GM18508 (cell line): ENCODE results near the gene TAX1BP3.
A peak's percentile ranks its signal among the peaks of the same experiment; 100 is the strongest.

ENCODE experiments used
- ATAC-seq: cut with Tn5 transposase; IDR thresholded peaks from one replicate; pipeline ENCODE4 v1.9.1; 2021; ENCODE audit warnings: moderate number of reproducible peaks; ENCODE audit not compliant: insufficient read depth, unreplicated experiment

TAX1BP3 gene

DNA sequence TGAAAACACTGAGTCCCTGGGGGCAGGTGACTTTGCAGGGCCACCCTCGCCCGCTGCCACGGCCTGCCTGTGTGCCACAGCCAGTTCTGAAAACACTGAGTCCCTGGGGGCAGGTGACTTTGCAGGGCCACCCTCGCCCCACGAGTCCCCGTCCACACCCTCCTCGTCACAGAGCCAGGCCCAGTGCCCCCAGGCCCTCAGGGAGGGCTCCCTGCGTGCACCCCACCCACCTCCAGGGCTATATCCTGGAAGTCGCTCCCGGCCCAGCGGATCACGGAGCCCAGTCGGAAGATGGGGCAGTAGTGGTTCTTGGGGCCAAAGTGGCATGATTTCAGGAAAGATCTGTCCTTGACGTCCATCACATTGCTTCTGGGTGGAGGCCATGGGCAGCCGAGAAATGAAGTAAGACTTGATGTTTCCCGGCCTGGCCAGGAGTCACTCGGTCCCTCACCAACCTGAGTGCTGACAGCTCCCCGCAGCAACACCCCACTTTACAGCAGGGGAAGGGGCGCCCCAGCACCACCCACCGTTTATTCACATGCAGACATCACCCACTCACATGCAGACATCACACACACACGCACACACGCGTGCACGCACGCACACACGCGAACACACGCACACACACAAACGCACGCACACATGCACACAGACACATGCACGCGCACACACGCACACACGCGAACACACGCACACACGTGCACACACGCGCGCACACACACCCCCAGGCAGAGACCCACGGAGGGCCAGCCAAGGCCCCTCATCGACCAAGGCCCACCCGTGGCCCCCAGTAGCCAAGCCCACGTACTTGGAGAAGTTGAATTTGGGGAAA, 21.1 kb upstream of the TAX1BP3 start:
- no peak for ATAC-seq

GRCh38 chr17:3688852-3689261, 20.5 kb upstream of the TAX1BP3 start:
- ATAC-seq: no peak

- no peak for ATAC-seq
Observed at GRCh38 chr17:3688027-3688553, 19.7 kb upstream of the TAX1BP3 start.

DNA sequence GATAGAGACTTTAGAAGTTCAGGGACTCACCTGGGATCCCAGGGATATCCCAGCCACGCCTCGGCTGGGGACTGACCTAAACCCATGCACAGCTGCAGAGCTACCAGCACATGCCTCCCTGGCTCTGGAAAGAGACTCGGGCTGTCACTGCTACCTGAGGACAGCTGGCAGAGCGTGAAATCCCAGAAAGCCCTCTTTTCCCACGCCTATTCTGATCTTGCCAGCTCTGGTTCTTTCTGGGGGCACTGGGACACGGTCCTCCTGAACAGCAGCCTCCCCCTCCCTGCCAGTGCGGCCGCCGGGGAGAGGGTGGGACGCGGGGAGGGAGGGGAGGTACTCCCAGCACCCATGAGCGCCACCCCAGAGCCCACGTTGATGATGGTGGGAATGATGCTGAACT, 16.8 kb upstream of the TAX1BP3 start:
- no peak for ATAC-seq

- ATAC-seq: no peak
Observed at GRCh38 chr17:3683054-3683511, 14.7 kb upstream of the TAX1BP3 start.

GRCh38 chr17:3682033-3682432, 13.7 kb upstream of the TAX1BP3 start:
- no peak for ATAC-seq

GRCh38 chr17:3681565-3681964, 13.2 kb upstream of the TAX1BP3 start:
- no peak for ATAC-seq

- no peak for ATAC-seq
Observed at GRCh38 chr17:3681057-3681456, 12.7 kb upstream of the TAX1BP3 start.

GRCh38 chr17:3679531-3680126, 11.3 kb upstream of the TAX1BP3 start:
- ATAC-seq: no peak

DNA sequence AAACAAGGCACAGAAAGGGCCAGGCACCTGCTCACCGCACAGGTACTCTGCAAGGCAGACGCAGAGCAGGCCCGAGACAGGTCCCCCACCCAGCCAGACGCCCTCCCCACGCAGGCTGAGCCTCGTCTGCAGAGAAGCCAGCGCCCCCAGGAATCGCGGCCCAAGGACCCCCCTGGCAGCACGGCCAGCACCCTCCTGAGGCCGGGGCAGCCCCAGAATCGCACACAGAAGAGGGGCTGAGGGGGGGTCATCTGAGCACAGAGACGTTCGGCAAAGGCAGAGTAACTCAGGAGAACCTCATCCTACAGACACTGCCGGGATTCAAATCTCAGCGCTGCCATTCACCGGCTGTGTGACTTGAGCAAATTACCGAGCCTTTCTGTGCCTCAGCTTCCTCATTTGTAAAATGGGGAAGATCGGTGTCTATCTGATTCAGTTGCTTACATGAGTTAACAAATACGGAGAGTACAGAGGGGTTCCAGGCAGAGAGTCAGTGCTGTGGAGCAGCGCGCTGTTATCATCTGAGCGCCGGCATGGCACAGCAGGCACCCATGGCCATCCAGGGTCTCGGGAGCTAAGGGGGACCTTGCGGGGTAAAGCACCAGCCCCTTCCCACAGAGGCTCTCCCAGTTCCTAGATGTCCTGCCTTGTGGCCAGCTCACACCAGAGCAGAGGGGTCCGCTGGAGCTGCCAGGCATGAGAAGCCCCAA, 10.6 kb upstream of the TAX1BP3 start:
- no peak for ATAC-seq

DNA sequence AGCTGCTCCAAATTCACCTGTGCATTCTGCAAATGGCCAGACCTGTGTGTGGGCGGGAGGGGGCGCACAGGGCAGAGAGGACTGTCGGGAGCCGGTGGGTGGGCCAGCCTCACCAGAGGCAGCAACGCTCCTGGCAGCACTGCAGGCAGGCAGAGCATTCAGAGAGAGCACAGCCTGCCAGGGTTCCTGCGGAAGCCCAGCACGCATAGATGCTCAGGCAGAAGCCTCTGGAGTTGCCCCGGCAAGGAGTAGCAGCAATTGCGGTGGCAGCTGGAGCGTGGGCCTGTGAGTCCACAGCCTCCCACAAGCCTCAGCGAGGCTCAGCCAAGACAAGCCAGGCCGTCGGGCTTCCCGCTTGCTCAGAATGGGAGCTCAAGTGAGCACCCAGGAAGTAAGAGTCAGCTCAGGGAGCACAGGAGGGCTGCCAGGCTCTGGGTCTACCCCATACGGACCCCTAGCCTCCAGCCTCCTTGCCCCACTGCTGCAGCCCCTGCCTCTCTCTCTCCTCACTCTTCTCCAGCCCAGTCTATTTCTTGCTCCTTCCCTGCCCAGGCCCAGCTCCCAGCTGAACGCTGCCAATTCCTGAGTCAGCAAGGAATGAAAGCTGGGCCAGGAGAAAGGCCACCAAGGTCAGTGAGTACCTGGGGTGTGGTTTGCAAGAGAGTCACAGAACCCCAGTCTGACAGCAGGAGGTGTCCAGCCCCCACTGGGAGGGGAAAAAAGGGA, 9.9 kb upstream of the TAX1BP3 start:
- ATAC-seq: no peak

DNA sequence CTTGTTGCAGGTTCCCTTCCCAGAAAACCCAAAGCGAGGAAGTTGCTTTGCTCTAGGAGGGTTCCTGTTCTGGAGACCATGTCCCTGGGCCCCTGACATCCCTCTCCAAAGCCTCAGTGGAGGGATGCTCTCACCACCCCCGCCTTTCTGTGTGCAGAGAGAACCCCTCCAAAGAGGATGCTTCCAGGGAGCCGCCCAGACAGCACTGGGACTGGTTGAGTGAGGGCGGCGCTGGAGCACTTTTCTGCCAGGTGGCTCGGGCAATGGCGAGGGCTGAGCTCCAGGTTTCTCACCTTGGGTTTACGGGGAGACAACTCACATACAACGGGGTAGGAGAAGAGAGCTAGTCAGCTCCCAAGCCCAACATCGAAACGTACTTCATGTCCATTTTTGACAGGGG, 7.5 kb upstream of the TAX1BP3 start:
- ATAC-seq: no peak

GRCh38 chr17:3672571-3672970, 4.2 kb upstream of the TAX1BP3 start:
- ATAC-seq: no peak

- no peak for ATAC-seq
Observed at GRCh38 chr17:3669548-3669947, 1.2 kb upstream of the TAX1BP3 start.

GRCh38 chr17:3669085-3669347, 638 bp upstream of the TAX1BP3 start:
- ATAC-seq: no peak

GRCh38 chr17:3667366-3668278, 756 bp downstream of the TAX1BP3 start:
- peak; percentile 5 for ATAC-seq

DNA sequence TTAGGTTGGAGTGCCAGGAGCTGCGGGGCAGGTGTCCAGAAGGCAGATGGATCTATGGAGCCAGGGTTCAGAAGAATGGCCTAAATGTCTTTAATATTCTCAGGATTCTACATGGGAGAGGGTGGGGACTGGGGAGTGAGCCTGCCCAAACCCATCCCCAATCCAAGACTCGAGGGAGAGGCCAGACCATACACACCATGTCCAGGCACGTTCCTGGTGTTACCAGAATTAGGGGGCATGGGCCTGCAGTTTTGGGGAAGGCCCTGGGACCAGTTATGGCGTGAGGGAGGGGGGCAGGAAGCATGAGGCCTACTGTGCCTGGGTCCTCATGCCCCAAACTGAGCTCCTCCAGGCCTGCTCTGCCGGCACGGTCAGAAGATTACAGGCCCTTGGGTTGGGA, 1.9 kb downstream of the TAX1BP3 start:
- ATAC-seq: no peak

- no peak for ATAC-seq
Observed at GRCh38 chr17:3665834-3666233, 2.5 kb downstream of the TAX1BP3 start.

- no peak for ATAC-seq
Observed at GRCh38 chr17:3663102-3664011, 5.0 kb downstream of the TAX1BP3 start.
